DND-41 (cell line): ENCODE data around the gene FOXI3.

ENCODE experiments used
- ATAC-seq: fragments of 200-7000 bp; cut with Tn5 transposase; 3 replicates; pipeline ENCODE4 v1.9.1; 2021; ENCODE audit warnings: low read depth; ENCODE audit not compliant: insufficient read depth
- DNase-seq: peaks from one replicate; pipeline ENCODE4 v3.0.0-alpha.2; 2020
- H2AFZ ChIP-seq: 2 replicates; pipeline ENCODE4 v1.6.0; 2012; ENCODE audit warnings: low read depth, low read length
- H3K27ac ChIP-seq: 2 replicates; pipeline ENCODE4 v1.5.1; 2012; ENCODE audit warnings: low read length, inconsistent platforms
- H3K27me3 ChIP-seq: fragments of 200-600 bp; sonication (generic); 2 replicates; pipeline ENCODE4 v1.6.0; 2012; ENCODE audit warnings: low read length, mild to moderate bottlenecking, inconsistent platforms; ENCODE audit not compliant: insufficient read depth, poor library complexity
- H3K36me3 ChIP-seq: 2 replicates; pipeline ENCODE4 v1.5.1; 2012; ENCODE audit warnings: low read length, inconsistent platforms; ENCODE audit not compliant: insufficient read depth
- H3K4me1 ChIP-seq: 2 replicates; pipeline ENCODE4 v1.5.1; 2012; ENCODE audit warnings: mild to moderate bottlenecking, low read length; ENCODE audit not compliant: insufficient read depth
- H3K4me2 ChIP-seq: 2 replicates; pipeline ENCODE4 v1.6.0; 2012; ENCODE audit warnings: mild to moderate bottlenecking, moderate library complexity, low read length, inconsistent platforms; ENCODE audit not compliant: insufficient read depth
- H3K4me3 ChIP-seq, 2 experiments: fragments of 200-600 bp in 1 of 2; shearing (Covaris generic) in 1 of 2; 2 replicates each; pipeline ENCODE4 v1.5.1; 2012 to 2016; ENCODE audit warnings: inconsistent platforms in 2 of 2, low read length in 2 of 2, mild to moderate bottlenecking in 2 of 2, low read depth in 1 of 2, moderate library complexity in 1 of 2
- H3K79me2 ChIP-seq: 2 replicates; pipeline ENCODE4 v1.6.0; 2012; ENCODE audit warnings: low read length, inconsistent platforms; ENCODE audit not compliant: insufficient read depth
- H3K9ac ChIP-seq: 2 replicates; pipeline ENCODE4 v1.6.0; 2012; ENCODE audit warnings: low read depth, mild to moderate bottlenecking, inconsistent platforms, low read length, moderate library complexity
- H3K9me3 ChIP-seq: 2 replicates; pipeline ENCODE4 v1.5.1; 2012; ENCODE audit warnings: low read length, moderate library complexity, mild to moderate bottlenecking, inconsistent platforms; ENCODE audit not compliant: insufficient read depth, severe bottlenecking
- H4K20me1 ChIP-seq: 2 replicates; pipeline ENCODE4 v1.6.0; 2012; ENCODE audit warnings: low read length; ENCODE audit not compliant: insufficient read depth
- CTCF ChIP-seq: IDR thresholded peaks from 2 replicates; pipeline ENCODE4 v1.5.1; 2012; ENCODE audit warnings: borderline replicate concordance, low read length, moderate library complexity, mild to moderate bottlenecking; ENCODE audit not compliant: poor library complexity, severe bottlenecking; ENCODE audit errors: extremely low read depth
- EZH2 ChIP-seq: IDR thresholded peaks from 3 replicates; pipeline ENCODE4 v1.6.1; 2012; ENCODE audit warnings: borderline replicate concordance, low read depth, mild to moderate bottlenecking, moderate library complexity, low read length, inconsistent platforms; ENCODE audit not compliant: severe bottlenecking

The FOXI3 gene

DNA sequence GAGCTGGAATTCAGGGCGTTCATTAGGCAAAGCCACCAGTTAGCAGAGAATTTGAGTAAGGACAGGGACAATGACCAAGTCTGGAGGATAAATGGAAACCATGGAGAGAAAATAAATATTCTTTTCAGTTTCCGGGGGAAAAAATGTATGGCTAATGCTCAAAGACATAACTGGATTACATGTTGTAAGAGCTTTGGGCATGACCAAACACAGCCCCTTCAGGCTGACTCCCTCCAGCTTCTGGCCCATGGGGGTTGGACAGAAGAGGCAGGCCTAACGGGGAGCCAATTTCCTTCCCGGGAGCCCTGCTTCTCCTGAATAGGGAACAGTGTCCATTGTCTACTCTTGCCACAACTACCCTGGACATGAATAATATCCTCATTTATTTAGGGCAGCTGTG is 39.5 kb upstream of the FOXI3 start:
- H3K27me3 ChIP-seq = no peaks in the 10 kb centered on the region
- H3K9me3 ChIP-seq = no peaks in the 10 kb centered on the region
- H3K4me1 ChIP-seq = no peaks in the 10 kb centered on the region
- no peaks in the 10 kb centered on the region for H3K36me3 ChIP-seq
- H3K9ac ChIP-seq = no peak overlapping the region
- no peak for DNase-seq
- H3K79me2 ChIP-seq = no peaks in the 10 kb centered on the region
- H3K4me3 ChIP-seq = no peak overlapping the region
- no peaks in the 10 kb centered on the region for H4K20me1 ChIP-seq
- TF ChIP-seq EZH2 = no peak
- no peak for TF ChIP-seq CTCF
- H2AFZ ChIP-seq = no peak overlapping the region
- ATAC-seq = no peak
- no peak overlapping the region for H3K27ac ChIP-seq
- no peak overlapping the region for H3K4me2 ChIP-seq

GRCh38 chr2:88489181-88489580 is 36.7 kb upstream of the FOXI3 start:
- Histone ChIP-seq H3K4me3 (no peak overlapping the region), H3K4me2 (no peak overlapping the region)
- DNase-seq = no peak

DNA sequence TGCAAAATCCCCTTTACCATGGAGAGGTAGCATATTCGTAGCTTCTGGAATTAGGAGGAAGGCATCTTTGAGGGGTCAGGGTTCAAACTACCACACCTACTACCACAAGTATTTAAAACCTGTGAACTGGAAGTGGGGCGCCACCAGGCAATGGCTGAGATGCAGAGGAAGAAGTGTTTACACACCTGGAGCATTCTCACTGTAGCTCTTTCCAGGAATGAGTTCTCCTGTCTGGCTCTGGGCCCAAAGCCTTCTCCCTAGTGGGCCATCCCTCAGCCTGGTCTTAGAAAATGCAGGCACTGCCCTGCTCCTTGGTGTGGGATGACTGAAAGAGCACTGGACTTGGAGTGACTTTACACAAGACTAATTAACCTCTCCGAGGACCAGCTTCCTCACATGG is 30.7 kb upstream of the FOXI3 start:
- TF ChIP-seq EZH2 = no peak
- TF ChIP-seq CTCF = no peak
- no peaks in the 10 kb centered on the region for H3K27me3 ChIP-seq
- H3K4me1 ChIP-seq = no peaks in the 10 kb centered on the region
- no peak overlapping the region for H3K9ac ChIP-seq
- no peaks in the 10 kb centered on the region for H3K79me2 ChIP-seq
- no peaks in the 10 kb centered on the region for H4K20me1 ChIP-seq
- no peak overlapping the region for H3K4me2 ChIP-seq
- H3K4me3 ChIP-seq = no peak overlapping the region
- no peaks in the 10 kb centered on the region for H3K36me3 ChIP-seq
- no peak for DNase-seq
- no peak for ATAC-seq
- no peak overlapping the region for H3K27ac ChIP-seq
- H3K9me3 ChIP-seq = no peaks in the 10 kb centered on the region
- H2AFZ ChIP-seq = no peak overlapping the region

More at GRCh38 chr2:88489181-88489580, 36.7 kb upstream of the FOXI3 start:
- no peak for ATAC-seq
- TF ChIP-seq EZH2 = no peak
- no peak for TF ChIP-seq CTCF
- Histone ChIP-seq H4K20me1 (no peaks in the 10 kb centered on the region), H3K9ac (no peak overlapping the region), H2AFZ (no peak overlapping the region), H3K4me1 (no peaks in the 10 kb centered on the region), H3K27me3 (no peaks in the 10 kb centered on the region), H3K79me2 (no peaks in the 10 kb centered on the region), H3K9me3 (no peaks in the 10 kb centered on the region), H3K36me3 (no peaks in the 10 kb centered on the region), H3K27ac (no peak overlapping the region)
